GM19099 (cell line): Measurements from ENCODE around the gene MAG.
A peak's percentile ranks its signal among the peaks of the same experiment; 100 is the strongest.

Source experiments
- POLR2A ChIP-seq: IDR thresholded peaks from 3 replicates; pipeline ENCODE4 v1.6.1; 2011; ENCODE audit warnings: low read depth; ENCODE audit not compliant: insufficient read length; ENCODE audit errors: extremely low read depth

The MAG gene

DNA sequence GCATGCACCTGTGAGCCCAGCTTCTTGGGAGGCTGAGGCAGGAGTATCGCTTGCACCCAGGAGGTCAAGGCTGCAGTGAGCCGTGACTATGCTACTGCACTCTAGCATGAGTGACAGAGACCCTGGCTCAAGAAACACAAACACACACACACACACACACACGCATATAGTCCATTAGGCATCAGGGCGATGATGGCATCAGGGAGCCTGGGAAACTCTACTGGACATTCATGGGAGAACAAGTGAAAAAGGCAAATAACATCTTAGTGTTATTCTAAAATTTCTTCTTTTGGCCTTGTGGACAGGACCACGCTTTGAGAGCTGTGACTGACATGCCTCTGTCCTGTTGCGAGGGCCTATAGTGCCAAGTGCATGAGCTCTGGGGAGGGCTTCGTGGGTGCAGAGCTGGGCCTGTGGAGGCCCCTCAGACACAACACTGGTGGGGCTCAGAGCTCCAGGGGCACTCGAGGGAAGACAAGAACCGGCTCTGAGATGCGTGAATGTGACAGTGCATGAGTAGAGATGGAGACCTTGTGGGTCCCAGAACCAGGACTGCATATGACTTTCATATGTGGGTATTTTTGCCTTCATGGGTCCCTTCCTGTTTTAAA is 31.2 kb upstream of the MAG start:
- no peak for TF ChIP-seq POLR2A

DNA sequence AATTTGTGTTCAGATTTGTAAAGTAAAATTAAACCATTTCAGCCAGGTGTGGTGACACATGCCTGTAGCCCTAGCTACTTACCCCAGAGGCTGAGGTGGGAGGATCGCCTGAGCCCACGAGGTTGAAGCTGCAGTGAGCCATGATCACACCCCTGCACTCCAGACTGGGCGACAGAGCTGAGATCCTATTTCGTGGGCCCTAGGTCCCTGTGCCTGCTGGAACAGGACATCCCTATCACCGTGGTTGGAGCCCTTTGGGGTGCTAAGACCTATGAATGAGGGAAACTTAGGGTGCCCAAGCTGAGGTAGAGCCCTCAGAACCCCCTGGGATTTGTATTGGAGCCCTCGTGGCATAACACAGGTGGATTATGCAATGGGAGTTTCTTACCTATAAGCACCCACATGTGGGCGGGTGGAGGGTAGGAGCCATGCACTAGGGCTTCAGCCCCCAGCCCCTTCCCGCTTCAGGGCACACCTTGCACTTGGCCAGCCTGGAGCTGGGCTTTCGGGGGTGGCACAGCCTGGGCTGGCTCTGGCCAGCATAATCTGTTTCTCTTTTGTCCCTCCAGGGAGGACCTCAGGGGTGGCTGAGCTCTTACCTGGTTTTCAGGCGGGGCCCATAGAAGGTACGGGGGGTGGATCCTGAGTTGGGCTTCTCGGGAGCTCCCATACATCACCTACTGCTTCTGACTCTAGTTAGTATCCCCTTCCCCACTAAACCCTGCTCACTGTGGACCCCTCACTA is 30.4 kb upstream of the MAG start:
- no peak for TF ChIP-seq POLR2A

DNA sequence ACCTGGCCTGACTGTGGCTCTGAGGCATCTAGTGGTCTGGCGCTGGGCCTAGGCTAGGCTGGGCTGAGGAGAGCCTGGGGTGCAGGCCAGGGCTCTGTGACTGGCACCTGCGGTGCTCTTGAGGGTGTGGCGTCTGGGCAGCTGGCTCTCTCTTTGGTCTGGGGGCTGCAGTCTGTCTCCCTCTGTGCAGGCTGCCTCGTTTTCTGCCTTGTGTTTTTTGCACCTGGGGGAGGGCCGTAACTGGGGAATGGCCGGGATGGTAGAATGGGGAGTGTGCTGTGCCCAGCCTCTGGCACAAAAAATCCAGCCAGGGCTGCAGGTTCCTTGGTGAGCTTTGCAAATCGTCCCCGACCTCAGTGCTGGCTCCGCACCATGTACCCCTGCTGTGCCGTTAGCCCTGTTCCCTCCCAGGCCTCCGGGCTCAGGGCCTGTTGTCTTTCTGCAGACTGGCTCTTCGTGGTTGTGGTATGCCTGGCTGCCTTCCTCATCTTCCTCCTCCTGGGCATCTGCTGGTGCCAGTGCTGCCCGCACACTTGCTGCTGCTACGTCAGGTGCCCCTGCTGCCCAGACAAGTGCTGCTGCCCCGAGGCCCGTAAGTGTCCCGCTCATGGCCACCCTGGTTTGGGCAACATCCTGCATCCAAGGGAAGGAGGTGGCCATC is 29.7 kb upstream of the MAG start:
- TF ChIP-seq POLR2A, result no peak

DNA sequence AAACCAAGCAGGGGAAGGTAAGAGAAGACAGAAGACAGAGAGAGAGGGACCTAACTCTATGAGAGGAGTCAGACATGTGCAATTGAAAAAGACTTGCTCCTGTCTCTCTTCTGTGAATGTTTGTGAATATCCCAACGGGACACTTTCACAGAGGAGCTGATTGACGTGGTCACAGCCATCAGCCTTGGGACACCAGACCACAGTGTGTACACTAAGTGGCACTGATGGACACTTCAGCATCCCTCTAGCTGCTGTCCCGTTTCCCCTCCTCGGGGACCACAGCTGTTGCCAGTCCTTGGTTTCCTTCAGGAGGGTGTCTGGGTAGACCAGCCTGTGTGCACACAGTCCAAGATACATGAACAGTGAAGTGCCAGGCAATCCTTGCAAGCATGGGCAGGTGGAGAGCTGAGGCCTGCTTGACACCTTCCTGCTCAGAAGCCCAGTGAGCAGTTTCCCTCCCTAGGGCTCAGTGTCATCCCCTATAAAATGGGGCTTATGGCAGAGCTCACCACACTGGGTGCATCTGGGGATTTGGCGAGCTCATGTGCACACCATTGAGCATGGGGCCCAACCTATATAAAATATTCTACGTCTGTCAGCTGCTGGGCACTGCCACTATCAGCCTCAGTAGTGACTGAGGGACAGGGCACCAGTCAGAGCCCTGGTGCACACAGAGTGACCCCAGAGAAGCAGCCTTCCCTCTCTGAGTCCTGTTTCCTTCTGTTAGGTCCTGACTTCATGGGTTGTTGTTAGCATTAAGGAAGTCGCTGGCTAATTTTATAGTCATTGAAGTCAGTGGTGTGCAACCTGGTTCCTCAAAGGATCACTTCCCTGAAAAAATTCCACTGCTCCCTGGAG is 27.5 kb upstream of the MAG start:
- no peak for TF ChIP-seq POLR2A

DNA sequence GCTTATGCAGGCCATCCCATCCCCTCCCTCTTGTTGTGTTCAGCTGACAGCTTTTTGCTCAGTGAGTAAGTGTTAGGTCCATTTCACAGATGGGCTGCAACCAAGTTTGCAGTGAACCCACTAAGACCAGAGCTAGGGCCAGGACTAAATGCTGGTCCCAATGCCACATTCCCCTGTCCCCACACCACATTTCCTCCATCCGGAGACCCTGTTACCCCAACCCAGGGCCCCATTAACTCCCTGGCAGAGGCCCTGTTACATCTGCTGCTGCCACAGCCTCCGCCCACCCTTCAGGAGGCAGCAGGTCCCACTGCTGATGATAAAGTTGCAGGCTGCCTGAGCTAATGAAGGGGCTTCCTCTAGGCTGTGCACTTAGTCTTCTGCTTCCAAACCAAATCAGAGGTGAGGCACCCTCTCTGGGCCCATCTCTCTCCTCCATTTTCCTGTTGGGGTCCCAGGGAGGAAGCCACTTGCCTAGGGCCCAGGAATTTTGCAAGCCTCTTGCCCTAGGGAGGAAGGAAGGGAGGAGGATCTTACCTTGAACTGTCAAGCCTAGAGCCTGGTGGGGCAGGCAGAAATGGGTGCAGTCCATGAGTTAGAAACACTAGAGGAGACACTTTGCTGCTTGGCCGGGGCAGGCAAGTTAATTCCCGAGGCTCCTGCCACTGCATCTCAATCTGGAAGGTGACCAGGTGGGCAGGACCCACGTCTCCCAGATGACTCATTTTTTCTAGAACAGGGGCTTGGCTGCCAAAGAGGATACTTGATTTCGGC is 26.6 kb upstream of the MAG start:
- TF ChIP-seq POLR2A, result no peak

DNA sequence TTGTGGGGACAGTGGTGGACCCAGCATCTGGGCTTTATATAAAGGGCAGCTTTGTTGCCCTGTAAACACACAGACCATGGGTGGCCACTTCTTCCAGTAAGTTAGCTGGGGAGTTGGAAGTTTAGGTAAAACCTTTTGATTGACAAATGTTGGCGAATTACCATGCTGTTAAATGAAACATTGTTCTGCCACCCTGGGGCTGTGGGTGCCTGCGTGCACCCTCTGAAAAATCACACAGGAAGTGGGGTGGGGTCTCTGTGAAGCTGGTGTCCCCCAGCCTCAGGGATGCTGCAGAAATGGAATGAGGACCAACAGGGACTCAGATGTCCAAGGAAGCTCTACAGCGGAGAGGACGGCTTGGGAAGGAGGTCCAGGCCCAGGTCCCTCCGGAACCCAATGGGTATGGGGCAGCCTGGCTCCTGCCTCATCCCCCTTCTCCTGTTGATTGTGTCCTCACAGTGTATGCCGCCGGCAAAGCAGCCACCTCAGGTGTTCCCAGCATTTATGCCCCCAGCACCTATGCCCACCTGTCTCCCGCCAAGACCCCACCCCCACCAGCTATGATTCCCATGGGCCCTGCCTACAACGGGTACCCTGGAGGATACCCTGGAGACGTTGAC is 26.0 kb upstream of the MAG start:
- TF ChIP-seq POLR2A, result no peak

DNA sequence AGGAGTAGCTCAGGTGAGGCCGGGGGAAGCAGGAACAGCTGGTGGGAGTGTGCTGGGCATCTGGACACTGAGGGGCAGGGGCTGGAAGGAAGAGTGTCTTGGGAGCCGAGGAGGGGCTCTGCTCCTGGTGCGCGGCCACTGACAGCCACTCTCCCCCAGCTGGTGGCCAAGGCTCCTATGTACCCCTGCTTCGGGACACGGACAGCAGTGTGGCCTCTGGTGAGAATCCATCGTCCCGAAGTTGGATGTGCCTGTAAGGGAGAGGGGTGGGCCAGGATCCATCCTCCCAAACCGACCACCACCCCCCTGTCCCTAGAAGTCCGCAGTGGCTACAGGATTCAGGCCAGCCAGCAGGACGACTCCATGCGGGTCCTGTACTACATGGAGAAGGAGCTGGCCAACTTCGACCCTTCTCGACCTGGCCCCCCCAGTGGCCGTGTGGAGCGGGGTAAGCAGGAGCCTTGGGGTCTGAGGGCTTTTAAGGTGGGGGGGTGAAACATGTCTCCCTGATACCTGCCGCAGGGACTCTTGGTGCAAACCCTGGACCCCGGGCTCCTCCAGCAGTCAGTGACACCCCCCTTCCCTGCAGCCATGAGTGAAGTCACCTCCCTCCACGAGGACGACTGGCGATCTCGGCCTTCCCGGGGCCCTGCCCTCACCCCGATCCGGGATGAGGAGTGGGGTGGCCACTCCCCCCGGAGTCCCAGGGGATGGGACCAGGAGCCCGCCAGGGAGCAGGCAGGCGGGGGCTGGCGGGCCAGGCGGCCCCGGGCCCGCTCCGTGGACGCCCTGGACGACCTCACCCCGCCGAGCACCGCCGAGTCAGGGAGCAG is 25.2 kb upstream of the MAG start:
- TF ChIP-seq POLR2A, result no peak

DNA sequence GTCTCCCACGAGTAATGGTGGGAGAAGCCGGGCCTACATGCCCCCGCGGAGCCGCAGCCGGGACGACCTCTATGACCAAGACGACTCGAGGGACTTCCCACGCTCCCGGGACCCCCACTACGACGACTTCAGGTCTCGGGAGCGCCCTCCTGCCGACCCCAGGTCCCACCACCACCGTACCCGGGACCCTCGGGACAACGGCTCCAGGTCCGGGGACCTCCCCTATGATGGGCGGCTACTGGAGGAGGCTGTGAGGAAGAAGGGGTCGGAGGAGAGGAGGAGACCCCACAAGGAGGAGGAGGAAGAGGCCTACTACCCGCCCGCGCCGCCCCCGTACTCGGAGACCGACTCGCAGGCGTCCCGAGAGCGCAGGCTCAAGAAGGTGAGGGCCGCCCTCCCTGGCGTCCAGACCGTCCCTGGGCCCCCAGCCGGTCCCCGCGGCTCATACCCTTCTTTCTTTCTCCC is 24.6 kb upstream of the MAG start:
- TF ChIP-seq POLR2A, result no peak

DNA sequence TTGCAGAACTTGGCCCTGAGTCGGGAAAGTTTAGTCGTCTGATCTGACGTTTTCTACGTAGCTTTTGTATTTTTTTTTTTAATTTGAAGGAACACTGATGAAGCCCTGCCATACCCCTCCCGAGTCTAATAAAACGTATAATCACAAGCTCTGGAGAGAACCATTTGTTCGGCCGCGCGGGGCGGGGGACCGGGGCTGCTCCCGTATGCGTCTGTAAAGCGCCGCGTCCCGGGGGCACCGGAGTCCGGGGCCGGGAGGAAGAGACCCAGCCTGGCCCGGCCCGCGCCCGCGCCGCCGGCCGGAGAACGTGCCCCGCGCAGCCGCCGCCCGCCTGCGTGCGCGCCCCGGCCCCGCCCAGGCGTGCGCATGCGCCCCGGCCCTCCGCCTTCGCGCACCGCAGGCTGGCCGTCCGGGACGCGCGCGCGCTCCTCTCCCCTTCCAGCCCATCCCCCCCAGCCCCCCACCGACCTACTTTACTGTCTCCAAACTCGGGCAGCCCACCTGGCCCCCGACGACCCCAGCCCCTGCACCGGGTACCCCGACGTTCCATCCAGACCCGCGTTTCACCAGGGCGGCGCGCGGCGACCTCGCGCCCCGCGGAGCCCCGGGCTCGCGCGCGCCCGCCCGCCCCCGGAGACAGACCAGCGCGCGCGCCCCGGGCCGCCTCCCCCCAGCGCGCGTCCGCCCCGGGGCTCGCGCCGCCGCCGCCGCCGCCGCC is 24.0 kb upstream of the MAG start:
- TF ChIP-seq POLR2A, result peak; percentile 73

DNA sequence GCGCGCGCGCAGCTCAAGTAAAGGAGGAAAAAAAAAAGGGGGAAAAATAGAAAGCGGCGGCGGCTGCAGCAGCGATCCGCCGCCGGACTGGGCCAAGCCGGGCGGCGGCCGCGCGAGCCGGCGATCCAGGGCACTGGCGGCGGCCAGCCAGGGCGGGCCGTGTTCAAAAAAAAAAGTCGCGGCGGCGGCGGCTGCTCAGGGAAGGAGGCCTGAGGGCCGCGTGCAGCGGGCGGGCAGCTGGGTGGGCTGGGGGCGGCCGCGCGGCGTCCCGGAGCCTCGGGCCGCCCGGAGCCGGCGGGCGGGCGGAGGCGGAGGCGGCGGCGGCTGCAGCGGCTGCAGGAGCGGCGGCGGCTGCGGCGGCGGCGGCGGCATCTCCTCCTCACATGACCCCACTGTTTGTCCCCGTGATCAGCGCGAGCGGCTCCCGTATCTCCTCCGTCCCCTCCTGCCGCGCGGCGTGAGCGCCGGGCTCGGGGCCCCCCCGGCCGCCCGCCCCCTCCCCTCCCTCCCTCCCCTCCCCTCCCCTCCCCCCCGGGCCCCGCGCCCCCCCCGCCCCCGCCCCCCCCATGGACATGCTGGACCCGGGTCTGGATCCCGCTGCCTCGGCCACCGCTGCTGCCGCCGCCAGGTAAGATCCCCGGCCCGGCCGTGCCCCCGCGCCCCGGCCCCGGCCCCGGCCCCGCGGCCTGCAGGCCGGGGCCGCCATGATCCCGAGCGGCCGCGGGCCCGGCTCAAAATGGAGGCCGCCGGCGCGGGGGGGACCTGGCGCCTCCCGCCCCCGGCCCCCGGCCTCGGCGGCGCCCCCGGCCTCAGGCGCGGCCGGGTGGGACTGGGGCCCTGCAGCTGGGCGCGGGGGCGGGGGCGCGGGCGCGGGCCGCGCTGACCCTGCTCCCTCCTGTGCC is 23.2 kb upstream of the MAG start, which contains the start of gene USF2:
Gene USF2, plus strand, starts transcription at position 427 of the 902 bp plus-strand sequence. Its CDS starts 140 bp downstream, at position 567.
- TF ChIP-seq POLR2A, result no peak

DNA sequence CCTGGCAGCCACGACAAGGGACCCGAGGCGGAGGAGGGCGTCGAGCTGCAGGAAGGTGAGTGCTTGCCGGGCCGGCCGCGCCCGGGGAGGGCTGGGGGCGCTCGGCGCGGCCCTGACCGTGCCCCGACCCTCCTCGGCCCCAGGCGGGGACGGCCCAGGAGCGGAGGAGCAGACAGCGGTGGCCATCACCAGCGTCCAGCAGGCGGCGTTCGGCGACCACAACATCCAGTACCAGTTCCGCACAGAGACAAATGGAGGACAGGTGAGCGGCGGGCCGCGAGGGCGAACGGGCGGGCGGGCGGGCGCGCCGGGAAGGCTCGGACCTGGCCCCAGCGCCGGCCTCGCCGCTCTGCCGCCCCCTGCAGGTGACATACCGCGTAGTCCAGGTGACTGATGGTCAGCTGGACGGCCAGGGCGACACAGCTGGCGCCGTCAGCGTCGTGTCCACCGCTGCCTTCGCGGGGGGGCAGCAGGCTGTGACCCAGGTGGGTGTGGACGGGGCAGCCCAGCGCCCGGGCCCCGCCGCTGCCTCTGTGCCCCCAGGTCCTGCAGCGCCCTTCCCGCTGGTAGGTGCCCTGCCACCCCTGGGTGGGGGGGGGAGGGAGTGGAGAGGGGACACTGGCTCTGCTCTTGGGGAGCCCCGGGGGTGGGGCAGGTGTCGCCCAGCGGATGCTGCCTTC is 22.4 kb upstream of the MAG start:
- TF ChIP-seq POLR2A, result no peak
